Karpas-422 (cell line): ENCODE results near the gene SCAI. TPM values are rescaled to one million over a fixed set of nuclear protein-coding genes. Genes with fewer than 3 reads are reported as not detected.

Experiments used
- DNase-seq: peaks from one replicate; pipeline ENCODE4 v3.0.0-alpha.2; 2015
- H2AFZ ChIP-seq: fragments of 200-600 bp; sonication (generic); 2 replicates; pipeline ENCODE4 v1.6.1; 2014; ENCODE audit warnings: antibody characterized with exemption, low read length, mixed read lengths
- H3K27ac ChIP-seq: fragments of 200-600 bp; sonication (generic); 2 replicates; pipeline ENCODE4 v1.5.1; 2014; ENCODE audit warnings: mild to moderate bottlenecking, low read length, moderate library complexity
- H3K27me3 ChIP-seq: fragments of 200-600 bp; sonication (generic); 2 replicates; pipeline ENCODE4 v1.6.1; 2014; ENCODE audit warnings: low read length, mixed read lengths
- H3K36me3 ChIP-seq: fragments of 200-600 bp; sonication (generic); 2 replicates; pipeline ENCODE4 v1.6.1; 2014; ENCODE audit warnings: low read length, mixed read lengths; ENCODE audit not compliant: insufficient read depth
- H3K4me1 ChIP-seq: fragments of 200-600 bp; sonication (generic); 2 replicates; pipeline ENCODE4 v1.6.1; 2014; ENCODE audit warnings: mild to moderate bottlenecking, low read length, mixed read lengths
- H3K4me2 ChIP-seq: fragments of 200-600 bp; sonication (generic); 2 replicates; pipeline ENCODE4 v1.6.1; 2014; ENCODE audit warnings: low read length, low read depth, mild to moderate bottlenecking; ENCODE audit not compliant: poor library complexity, severe bottlenecking
- H3K4me3 ChIP-seq: fragments of 200-600 bp; sonication (generic); 2 replicates; pipeline ENCODE4 v1.5.1; 2014; ENCODE audit warnings: mild to moderate bottlenecking, antibody characterized with exemption, low read length, mixed read lengths
- H3K79me2 ChIP-seq: fragments of 200-600 bp; sonication (generic); 2 replicates; pipeline ENCODE4 v1.6.1; 2014; ENCODE audit warnings: mild to moderate bottlenecking, low read length, mixed read lengths
- H3K9ac ChIP-seq: fragments of 200-600 bp; sonication (generic); 2 replicates; pipeline ENCODE4 v1.6.0; 2014; ENCODE audit warnings: low read length
- H3K9me2 ChIP-seq: fragments of 200-600 bp; sonication (generic), shearing (Covaris generic); replicated peaks from 2 replicates; pipeline ENCODE4 v1.6.0; 2014; ENCODE audit warnings: mild to moderate bottlenecking, low read length, moderate library complexity; ENCODE audit not compliant: insufficient read depth
- H3K9me3 ChIP-seq: fragments of 300-700, 200-600 bp; sonication (generic); 2 replicates; pipeline ENCODE4 v1.6.1; 2014; ENCODE audit warnings: low read length, mixed read lengths
- H4K20me1 ChIP-seq: fragments of 200-600 bp; sonication (generic); 2 replicates; pipeline ENCODE4 v1.6.1; 2014; ENCODE audit warnings: mild to moderate bottlenecking, antibody characterized with exemption, low read length, low read depth; ENCODE audit not compliant: insufficient read depth
- total RNA-seq: library from RNA; depleted of rRNA; stranded (reverse); fragments of >200 nt; shearing (Covaris generic); gene quantifications from 2 replicates; pipeline ENCODE4 v1.2.3, GENCODE V29; 2014; ENCODE audit warnings: low replicate concordance; rRNA removed

Gene SCAI
- total RNA-seq, 1 experiment from 2014 or later = 35.3 TPM

DNA sequence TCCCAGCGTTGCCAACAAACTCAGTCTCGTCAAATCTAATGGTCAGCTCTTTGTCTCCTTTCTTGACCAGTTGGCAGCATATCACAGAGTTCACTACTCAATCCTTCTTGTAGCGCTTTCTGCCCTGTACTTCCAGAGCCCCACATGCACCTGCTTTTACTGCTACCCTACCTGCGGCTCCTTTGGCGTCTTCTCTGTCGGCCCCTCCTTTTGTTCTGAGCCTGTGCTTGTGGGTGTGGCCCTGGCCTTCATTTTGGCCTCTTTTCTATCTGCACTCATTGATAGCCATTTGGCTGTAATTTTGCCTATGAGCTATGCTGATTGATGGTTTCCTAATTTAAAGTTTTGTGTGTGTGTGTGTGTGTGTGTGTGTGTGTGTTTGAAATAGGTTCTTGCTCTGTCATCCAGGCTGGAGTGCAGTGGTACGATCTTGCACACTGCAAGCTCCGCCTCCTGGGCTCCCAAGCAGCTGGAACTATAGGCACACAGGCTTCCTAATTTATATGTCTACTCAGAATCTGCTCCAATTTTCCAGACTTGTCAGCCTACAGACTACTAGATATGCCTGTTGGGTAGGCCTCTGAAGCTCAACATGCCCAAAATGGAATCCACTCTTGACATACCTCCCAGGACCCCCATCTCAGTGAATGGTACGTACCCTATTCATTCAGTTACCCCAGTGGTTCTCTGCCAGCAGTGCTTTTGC, 249.1 kb downstream of the SCAI start:
- Histone ChIP-seq H3K4me3 (no peak overlapping the region), H3K79me2 (0 out of 2 replicates have a peak, but pooled peaks cover 3% of the 10 kb centered on the region), H3K9ac (0 out of 2 replicates have a peak overlapping the region, but pooled peaks have one; percentile 9), H4K20me1 (no peaks in the 10 kb centered on the region), H3K9me3 (no peaks in the 10 kb centered on the region), H3K9me2 (no peaks in the 10 kb centered on the region), H3K27ac (no peak overlapping the region), H3K36me3 (peaks cover 6% of the 10 kb centered on the region; the same call in 1 of the 2 replicates), H3K4me2 (no peak overlapping the region), H3K4me1 (no peaks in the 10 kb centered on the region), H2AFZ (no peak overlapping the region), H3K27me3 (no peaks in the 10 kb centered on the region)
- no peak for DNase-seq

Other genes starting within 250 kb of the SCAI start
- gene GOLGA1, start 202.4 kb downstream of the SCAI start, total RNA-seq = 14.2 and 23.3 TPM in 2 replicates
- gene PPP6C, start 46.3 kb upstream of the SCAI start, total RNA-seq = 17.7 and 40.5 TPM in 2 replicates
- 22.4 and 22.6 TPM in 2 replicates for gene RABEPK, start 57.0 kb upstream of the SCAI start, total RNA-seq
- 37.2 and 40.9 TPM in 2 replicates for gene HSPA5, start 97.8 kb upstream of the SCAI start, total RNA-seq
- 31.2 and 50.7 TPM in 2 replicates for gene GAPVD1, start 118.3 kb upstream of the SCAI start, total RNA-seq